ENCODE results near the gene CRYBG1. TPM values are rescaled to one million over a fixed set of nuclear protein-coding genes. Genes with fewer than 3 reads are reported as not detected.

The CRYBG1 gene
- total and polyA plus RNA-seq, 2 experiments from 2014 or later, result 3.2 to 10.0 TPM

GRCh38 chr6:106502559-106502958 lies 142.0 kb downstream of the CRYBG1 start:
- peaks cover 3% of the 10 kb centered on the region for H3K27me3 ChIP-seq
- no peaks in the 10 kb centered on the region for H3K9me2 ChIP-seq (replicated peaks; ENCODE audit: insufficient read depth)
- no peak overlapping the region for H3K4me2 ChIP-seq
- H3K4me3 ChIP-seq, result no peak overlapping the region
- H3K9me3 ChIP-seq (ENCODE audit: low read depth), result no peaks in the 10 kb centered on the region
- H3K4me1 ChIP-seq (ENCODE audit: insufficient read depth), result no peaks in the 10 kb centered on the region
- no peak for DNase-seq (ENCODE audit: low spot score)
- no peak for TF ChIP-seq EZH2 (IDR thresholded peaks at IDR 0.05; ENCODE audit: borderline replicate concordance)
- no peak for TF ChIP-seq EZH2phosphoT487 (IDR thresholded peaks at IDR 0.05; ENCODE audit: low read depth, severe bottlenecking, unreplicated experiment)
- TF ChIP-seq CTCF (IDR thresholded peaks at IDR 0.05; ENCODE audit: poor library complexity), result no peak
- H4K20me1 ChIP-seq (ENCODE audit: insufficient read depth, poor library complexity, severe bottlenecking), result no peaks in the 10 kb centered on the region
- no peak overlapping the region for H2AFZ ChIP-seq
- no peaks in the 10 kb centered on the region for H3K36me3 ChIP-seq (replicated peaks; ENCODE audit: insufficient read depth, low read depth)
- WGBS (ENCODE audit: low lambda C conversion rate, missing lambda C conversion rate), result 83% methylated on average over 2 of the region's 2 CpGs
- no peaks in the 10 kb centered on the region for H3K79me2 ChIP-seq
- H3K27ac ChIP-seq, result no peak overlapping the region

DNA sequence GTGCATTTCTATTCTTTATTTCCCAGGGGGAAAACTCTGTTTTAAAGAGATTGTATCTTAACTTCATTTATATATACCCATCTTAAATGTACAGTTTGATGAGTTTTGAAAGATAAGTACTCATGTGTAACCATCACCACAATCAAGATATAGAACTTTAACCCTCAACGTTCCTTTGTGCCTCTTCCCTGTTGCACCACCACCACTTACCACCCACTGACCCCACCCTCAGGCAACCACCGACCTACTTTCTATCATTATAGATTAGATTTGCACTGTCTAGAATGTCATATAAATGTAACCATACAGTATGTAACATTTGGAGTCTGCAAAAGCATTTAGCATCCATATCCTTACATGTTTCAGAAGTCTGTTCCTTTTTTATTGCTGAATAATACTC lies 147.8 kb downstream of the CRYBG1 start:
- Histone ChIP-seq H3K27ac (no peak overlapping the region), H3K4me3 (no peak overlapping the region), H3K9me3 (ENCODE audit: low read depth) (no peaks in the 10 kb centered on the region), H3K79me2 (no peaks in the 10 kb centered on the region), H3K4me2 (no peak overlapping the region), H3K27me3 (peaks cover 54% of the 10 kb centered on the region), H4K20me1 (ENCODE audit: insufficient read depth, poor library complexity, severe bottlenecking) (no peaks in the 10 kb centered on the region), H3K4me1 (ENCODE audit: insufficient read depth) (peaks cover 22% of the 10 kb centered on the region), H3K9me2 (replicated peaks; ENCODE audit: insufficient read depth) (no peaks in the 10 kb centered on the region), H3K36me3 (replicated peaks; ENCODE audit: insufficient read depth, low read depth) (no peaks in the 10 kb centered on the region), H2AFZ (no peak overlapping the region)
- WGBS (ENCODE audit: low lambda C conversion rate, missing lambda C conversion rate), result 87% methylated on average over 2 of the region's 2 CpGs
- no peak for DNase-seq (ENCODE audit: low spot score)
- TF ChIP-seq CTCF (IDR thresholded peaks at IDR 0.05; ENCODE audit: poor library complexity), result no peak

GRCh38 chr6:106508834-106509233 lies 148.3 kb downstream of the CRYBG1 start:
- 74% methylated on average over 3 of the region's 3 CpGs for WGBS (ENCODE audit: low lambda C conversion rate, missing lambda C conversion rate)
- Histone ChIP-seq H3K27ac (no peak overlapping the region), H3K36me3 (replicated peaks; ENCODE audit: insufficient read depth, low read depth) (no peaks in the 10 kb centered on the region), H3K9me2 (replicated peaks; ENCODE audit: insufficient read depth) (no peaks in the 10 kb centered on the region), H3K9me3 (ENCODE audit: low read depth) (no peaks in the 10 kb centered on the region), H3K4me1 (ENCODE audit: insufficient read depth) (peaks cover 22% of the 10 kb centered on the region), H3K4me3 (no peak overlapping the region), H3K4me2 (no peak overlapping the region), H3K79me2 (no peaks in the 10 kb centered on the region), H2AFZ (no peak overlapping the region), H3K27me3 (peaks cover 54% of the 10 kb centered on the region), H4K20me1 (ENCODE audit: insufficient read depth, poor library complexity, severe bottlenecking) (no peaks in the 10 kb centered on the region)
- TF ChIP-seq EZH2 (IDR thresholded peaks at IDR 0.05; ENCODE audit: borderline replicate concordance) (no peak), EZH2phosphoT487 (IDR thresholded peaks at IDR 0.05; ENCODE audit: low read depth, severe bottlenecking, unreplicated experiment) (no peak), CTCF (IDR thresholded peaks at IDR 0.05; ENCODE audit: poor library complexity) (no peak)
- no peak for DNase-seq (ENCODE audit: low spot score)
